ENCODE measurements around the gene OR6J1. TPM values are rescaled to one million over a fixed set of nuclear protein-coding genes. Genes with fewer than 3 reads are reported as not detected.
"Not testable (repeated sequence)": the region's sequence is repeated elsewhere in the genome, so short reads cannot be mapped to it uniquely, and the experiment has no call there.

The OR6J1 gene
- not detected for total RNA-seq (ENCODE audit: unreplicated experiment)
- long read RNA-seq = 0 reads

DNA sequence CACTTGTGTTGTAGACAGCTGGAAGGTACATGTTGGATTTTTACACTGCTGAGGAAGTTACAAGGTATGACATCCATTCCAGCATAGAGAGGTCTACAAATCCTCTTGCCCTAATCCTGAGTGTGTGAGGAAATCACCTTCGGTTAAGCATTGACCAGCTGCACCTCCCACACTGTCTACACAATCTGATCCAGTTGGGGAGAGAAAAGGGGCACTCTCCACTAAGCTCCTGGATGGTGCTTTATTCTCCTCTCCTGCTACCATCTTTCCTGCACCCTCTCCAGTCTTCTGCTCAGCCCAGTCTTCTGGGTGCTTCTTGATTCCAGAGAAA is at the start of gene OR6J1:
Gene OR6J1 (minus strand): TSS at position 48 of the 331 bp plus-strand sequence. CDS start 9,541 bp downstream, outside the sequence.
- Mint-ChIP-seq H3K36me3 (ENCODE audit: unreplicated experiment) (no peaks in the 10 kb centered on the region), H3K4me3 (ENCODE audit: unreplicated experiment) (no peak within 1 kb of the TSS), H3K4me1 (ENCODE audit: low read depth, unreplicated experiment) (no peaks in the 10 kb centered on the region), H3K9me3 (ENCODE audit: unreplicated experiment) (peaks cover 3% of the 10 kb centered on the region), H3K27me3 (ENCODE audit: unreplicated experiment) (no peaks in the 10 kb centered on the region), H3K27ac (ENCODE audit: unreplicated experiment) (no peak within 1 kb of the TSS)
- TF ChIP-seq, protein P1, sequence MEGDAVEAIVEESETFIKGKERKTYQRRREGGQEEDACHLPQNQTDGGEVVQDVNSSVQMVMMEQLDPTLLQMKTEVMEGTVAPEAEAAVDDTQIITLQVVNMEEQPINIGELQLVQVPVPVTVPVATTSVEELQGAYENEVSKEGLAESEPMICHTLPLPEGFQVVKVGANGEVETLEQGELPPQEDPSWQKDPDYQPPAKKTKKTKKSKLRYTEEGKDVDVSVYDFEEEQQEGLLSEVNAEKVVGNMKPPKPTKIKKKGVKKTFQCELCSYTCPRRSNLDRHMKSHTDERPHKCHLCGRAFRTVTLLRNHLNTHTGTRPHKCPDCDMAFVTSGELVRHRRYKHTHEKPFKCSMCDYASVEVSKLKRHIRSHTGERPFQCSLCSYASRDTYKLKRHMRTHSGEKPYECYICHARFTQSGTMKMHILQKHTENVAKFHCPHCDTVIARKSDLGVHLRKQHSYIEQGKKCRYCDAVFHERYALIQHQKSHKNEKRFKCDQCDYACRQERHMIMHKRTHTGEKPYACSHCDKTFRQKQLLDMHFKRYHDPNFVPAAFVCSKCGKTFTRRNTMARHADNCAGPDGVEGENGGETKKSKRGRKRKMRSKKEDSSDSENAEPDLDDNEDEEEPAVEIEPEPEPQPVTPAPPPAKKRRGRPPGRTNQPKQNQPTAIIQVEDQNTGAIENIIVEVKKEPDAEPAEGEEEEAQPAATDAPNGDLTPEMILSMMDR (IDR thresholded peaks at IDR 0.05; ENCODE audit: partially characterized antibody, unreplicated experiment) = no peak
- DNase-seq = no peak

DNA sequence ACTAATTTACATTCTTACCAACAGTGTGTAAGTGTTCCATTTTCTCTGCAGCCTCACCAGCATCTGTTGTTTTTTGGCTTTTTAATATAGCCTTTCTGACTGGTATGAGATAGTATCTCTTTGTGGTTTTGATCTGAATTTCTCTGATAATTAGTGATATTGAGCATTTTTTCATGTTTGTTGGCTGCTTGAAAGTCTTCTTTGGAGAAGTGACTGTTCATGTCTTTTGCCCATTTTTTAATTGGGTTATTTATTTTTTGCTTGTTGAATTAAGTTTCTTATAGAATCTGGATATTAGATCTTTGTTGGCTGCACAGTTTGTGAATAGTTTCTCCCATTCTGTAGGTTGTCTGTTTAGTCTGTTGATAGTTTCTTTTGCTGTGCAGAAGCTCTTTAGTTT is 48.0 kb upstream of the OR6J1 start:
- no peak overlapping the region for H3K27ac Mint-ChIP-seq (ENCODE audit: unreplicated experiment)
- H3K36me3 Mint-ChIP-seq (ENCODE audit: unreplicated experiment) = peaks cover 4% of the 10 kb centered on the region
- H3K4me1 Mint-ChIP-seq (ENCODE audit: low read depth, unreplicated experiment) = no peaks in the 10 kb centered on the region
- TF ChIP-seq, protein P1 (IDR thresholded peaks at IDR 0.05; ENCODE audit: partially characterized antibody, unreplicated experiment) = no peak
- no peak overlapping the region for H3K4me3 Mint-ChIP-seq (ENCODE audit: unreplicated experiment)
- no peaks in the 10 kb centered on the region for H3K27me3 Mint-ChIP-seq (ENCODE audit: unreplicated experiment)
- peaks cover 5% of the 10 kb centered on the region for H3K9me3 Mint-ChIP-seq (ENCODE audit: unreplicated experiment)
- no peak for DNase-seq

DNA sequence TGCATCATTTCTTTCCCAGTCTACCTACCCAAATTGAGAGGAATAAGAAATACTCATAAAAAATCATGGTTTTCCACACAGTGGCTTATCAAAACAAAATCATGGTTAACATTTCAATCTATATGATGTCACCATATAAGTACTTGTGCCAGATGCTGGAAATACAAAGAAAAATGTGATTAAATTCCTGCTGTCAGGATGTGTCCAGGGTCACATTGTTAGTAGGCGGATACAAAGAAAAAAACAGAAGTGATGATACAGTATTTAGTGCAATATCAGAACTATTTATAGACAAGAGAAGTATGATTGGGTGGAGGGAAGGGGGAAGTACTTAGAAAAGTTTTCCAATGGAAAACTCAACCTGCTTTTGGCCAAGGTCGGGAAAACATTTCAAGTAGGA is 47.0 kb upstream of the OR6J1 start:
- Mint-ChIP-seq H3K27ac (ENCODE audit: unreplicated experiment) (no peak overlapping the region), H3K9me3 (ENCODE audit: unreplicated experiment) (peaks cover 9% of the 10 kb centered on the region), H3K4me3 (ENCODE audit: unreplicated experiment) (no peak overlapping the region), H3K4me1 (ENCODE audit: low read depth, unreplicated experiment) (no peaks in the 10 kb centered on the region), H3K36me3 (ENCODE audit: unreplicated experiment) (peaks cover 7% of the 10 kb centered on the region), H3K27me3 (ENCODE audit: unreplicated experiment) (no peaks in the 10 kb centered on the region)
- no peak for DNase-seq
- TF ChIP-seq, protein P1 (IDR thresholded peaks at IDR 0.05; ENCODE audit: partially characterized antibody, unreplicated experiment) = no peak

DNA sequence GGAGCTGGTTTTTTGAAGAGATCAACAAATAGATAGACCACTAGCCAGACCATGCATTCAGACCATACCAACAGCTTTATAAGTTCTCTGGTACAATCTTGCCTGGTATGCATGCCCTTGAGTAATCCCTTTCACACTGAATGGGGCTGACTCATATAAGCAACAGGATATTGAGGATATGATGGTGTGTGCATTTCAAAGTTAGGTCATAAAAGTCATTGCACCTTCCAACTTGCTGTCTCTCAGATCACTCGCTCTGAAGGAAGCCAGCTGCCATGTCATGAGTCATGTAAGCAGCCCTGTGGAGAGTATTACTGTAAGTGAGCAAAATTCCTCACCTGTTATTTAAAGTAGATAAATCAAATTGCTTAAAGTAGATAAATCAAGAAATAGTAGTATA is 45.0 kb upstream of the OR6J1 start:
- Mint-ChIP-seq H3K4me3 (ENCODE audit: unreplicated experiment) (no peak overlapping the region), H3K4me1 (ENCODE audit: low read depth, unreplicated experiment) (no peaks in the 10 kb centered on the region), H3K9me3 (ENCODE audit: unreplicated experiment) (peaks cover 9% of the 10 kb centered on the region), H3K27ac (ENCODE audit: unreplicated experiment) (no peak overlapping the region), H3K27me3 (ENCODE audit: unreplicated experiment) (no peaks in the 10 kb centered on the region), H3K36me3 (ENCODE audit: unreplicated experiment) (peaks cover 7% of the 10 kb centered on the region)
- DNase-seq = no peak
- TF ChIP-seq, protein P1 (IDR thresholded peaks at IDR 0.05; ENCODE audit: partially characterized antibody, unreplicated experiment) = no peak

DNA sequence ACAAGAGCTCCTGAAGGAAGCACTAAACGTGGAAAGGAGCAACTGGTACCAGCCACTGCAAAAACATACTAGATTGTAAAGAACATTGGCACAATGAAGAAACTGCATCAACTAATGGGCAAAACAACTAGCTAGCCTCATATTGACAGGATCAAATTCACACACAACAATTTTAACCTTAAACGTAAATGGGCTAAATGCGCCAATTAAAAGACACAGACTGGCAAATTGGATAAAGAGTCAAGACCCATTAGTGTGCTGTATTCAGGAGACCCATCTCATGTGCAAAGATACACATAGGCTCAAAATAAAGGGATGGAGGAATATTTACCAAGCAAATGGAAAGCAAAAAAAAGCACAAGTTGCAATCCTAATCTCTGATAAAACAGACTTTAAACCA is 43.8 kb upstream of the OR6J1 start:
- not testable (repeated sequence) for H3K27ac Mint-ChIP-seq (ENCODE audit: unreplicated experiment); H3K4me1 Mint-ChIP-seq (ENCODE audit: low read depth, unreplicated experiment); H3K36me3 Mint-ChIP-seq (ENCODE audit: unreplicated experiment); H3K9me3 Mint-ChIP-seq (ENCODE audit: unreplicated experiment); DNase-seq; H3K4me3 Mint-ChIP-seq (ENCODE audit: unreplicated experiment); H3K27me3 Mint-ChIP-seq (ENCODE audit: unreplicated experiment)

DNA sequence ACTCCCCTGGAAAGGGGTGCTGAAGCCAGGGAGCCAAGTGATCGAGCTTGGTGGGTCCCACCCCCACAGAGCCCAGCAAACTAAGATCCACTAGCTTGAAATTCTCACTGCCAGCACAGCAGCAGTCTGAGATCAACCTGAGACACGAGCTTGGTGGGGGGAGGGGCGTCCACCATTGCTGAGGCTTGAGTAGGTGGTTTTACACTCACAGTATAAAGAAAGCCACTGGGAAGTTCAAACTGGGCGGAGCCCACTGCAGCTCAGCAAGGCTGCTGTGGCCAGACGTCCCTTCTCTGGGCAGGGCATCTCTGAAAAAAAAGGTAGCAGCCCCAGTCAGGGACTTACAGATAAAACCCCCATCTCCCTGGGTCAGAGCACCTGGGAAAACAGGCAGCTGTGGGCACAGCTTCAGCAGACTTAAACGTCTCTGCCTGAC is 42.0 kb upstream of the OR6J1 start:
- H3K9me3 Mint-ChIP-seq (ENCODE audit: unreplicated experiment) = peaks cover 11% of the 10 kb centered on the region
- not testable (repeated sequence) for H3K27ac Mint-ChIP-seq (ENCODE audit: unreplicated experiment); H3K36me3 Mint-ChIP-seq (ENCODE audit: unreplicated experiment); DNase-seq; H3K4me1 Mint-ChIP-seq (ENCODE audit: low read depth, unreplicated experiment); H3K27me3 Mint-ChIP-seq (ENCODE audit: unreplicated experiment); H3K4me3 Mint-ChIP-seq (ENCODE audit: unreplicated experiment)
